Stimulated activated CD4-positive, alpha-beta T cell treated with anti-CD3 and anti-CD28 coated beads, Interleukin-1b, Interleukin-23, amount 100 ng/mL, for 1 hour (primary cell): Measurements from ENCODE around the gene PRKCG.
"Not testable (repeated sequence)": the region's sequence is repeated elsewhere in the genome, so short reads cannot be mapped to it uniquely, and the experiment has no call there.

Source experiments
- DNase-seq, 2 donors: peaks; one replicate each; pipeline ENCODE4 v3.0.0-alpha.2; 2020; ENCODE audit warnings: low read depth in 2 of 2

Gene PRKCG

DNA sequence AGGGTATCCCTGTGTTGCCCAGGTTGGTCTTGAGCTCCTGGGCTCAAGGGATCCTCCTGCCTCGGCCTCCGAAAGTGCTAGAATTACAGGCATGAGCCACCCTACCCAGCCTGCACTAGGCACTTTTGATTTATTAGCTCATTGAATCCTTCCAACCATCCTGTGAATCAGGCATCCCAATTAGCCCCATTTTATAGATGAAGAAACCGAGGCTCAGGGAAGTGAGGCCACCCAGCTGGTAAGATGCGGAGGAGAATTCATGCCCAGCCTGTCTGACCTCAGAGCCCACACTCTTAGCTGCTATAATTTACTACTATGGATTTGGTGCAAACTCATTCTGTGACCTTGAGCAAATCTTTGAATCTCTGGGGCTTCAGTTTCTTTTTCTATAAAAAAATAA, 62.9 kb downstream of the PRKCG start:
- DNase-seq: no peak

DNA sequence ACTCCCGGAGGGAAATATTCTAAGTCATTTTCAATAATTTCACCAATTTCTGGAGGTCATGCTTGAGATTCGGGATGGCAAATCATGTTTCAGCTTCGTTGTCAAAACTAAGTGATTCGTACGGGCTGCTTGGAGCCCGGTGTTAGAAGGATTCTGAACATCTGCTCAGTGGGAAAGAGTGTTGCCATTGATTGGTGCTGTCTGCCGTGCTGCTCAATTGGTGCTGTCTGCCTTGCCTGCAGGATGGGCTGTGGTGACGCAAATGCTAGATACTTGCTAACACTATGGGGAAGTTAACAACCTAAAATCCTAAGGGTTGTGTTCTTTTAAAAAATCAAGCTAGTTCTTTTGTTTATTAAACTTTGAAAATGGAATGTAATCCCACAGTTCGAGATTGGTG, 63.4 kb downstream of the PRKCG start:
- DNase-seq: no peak

DNA sequence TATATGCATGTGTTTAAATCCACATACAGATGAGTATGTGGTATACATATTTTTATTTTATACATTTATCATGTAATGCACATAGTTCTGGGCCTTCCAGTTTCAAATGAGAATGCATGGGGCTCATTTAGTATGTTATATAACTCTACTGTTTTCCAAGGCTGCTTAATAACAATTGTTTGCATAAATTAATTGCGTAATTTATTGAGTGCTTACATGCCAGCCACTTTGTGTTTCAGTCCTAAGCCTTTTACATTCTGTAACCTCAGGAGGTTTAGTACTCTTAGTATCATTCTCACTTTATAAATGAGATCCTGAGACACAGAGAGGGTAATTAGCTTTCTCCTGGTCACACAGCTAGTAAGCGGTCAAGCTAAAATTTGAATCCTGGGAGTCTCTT, 64.0 kb downstream of the PRKCG start:
- DNase-seq: no peak

DNA sequence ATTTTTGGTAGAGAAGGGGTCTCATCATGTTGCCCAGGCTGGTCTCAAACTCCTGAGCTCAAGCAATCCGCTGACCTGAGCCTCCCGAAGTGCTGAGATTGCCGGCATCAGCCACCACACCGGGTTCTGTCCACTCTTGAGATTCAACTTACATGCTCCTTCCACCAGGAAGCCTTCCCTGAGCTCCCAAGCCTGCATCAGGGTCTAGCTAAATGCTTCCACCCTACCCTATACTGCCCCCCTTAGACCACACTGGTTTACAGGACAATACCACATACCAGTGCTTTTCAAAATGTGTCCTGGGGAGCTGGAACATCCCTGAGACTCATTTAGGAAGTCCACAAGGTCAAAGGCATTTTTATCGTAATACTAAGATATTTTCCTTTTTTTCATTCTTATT, 65.6 kb downstream of the PRKCG start:
- no peak for DNase-seq

DNA sequence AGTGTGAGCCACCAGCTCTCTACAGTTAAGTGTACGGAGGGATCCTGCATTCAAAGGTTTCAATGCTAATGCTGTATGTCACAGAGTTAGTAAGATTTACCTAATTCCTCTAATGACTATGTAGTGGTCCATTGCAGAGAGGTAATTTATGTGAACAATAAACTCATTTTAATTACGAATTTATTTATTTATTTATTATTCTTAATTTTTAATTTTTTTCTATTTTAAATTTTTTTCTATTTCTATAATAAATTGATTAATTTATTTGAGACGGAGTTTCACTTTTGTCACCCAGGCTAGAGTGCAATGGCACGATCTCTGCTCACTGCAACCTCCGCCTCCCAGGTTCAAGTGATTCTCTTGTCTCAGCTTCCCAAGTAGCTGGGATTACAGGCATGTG, 66.6 kb downstream of the PRKCG start:
- DNase-seq: not testable (repeated sequence)

DNA sequence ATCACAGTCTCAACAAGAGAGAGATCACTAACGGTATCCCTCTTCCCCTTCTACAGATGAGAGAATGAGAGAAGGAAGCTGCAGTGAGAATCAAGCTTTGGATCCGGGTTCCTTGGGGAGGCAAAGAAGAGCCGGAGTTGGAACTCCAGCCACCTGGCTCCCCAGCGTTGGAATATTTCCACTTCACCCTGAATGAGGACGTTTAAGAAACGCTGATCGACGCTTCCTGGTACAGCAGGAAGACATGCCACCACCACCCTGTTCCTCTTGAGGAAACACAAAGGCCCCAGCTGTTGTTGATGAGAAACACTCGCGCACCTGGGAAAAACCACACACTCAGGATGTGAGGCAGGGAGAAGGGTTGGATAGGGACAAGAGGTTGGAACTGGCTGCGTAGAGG, 69.4 kb downstream of the PRKCG start:
- DNase-seq: no peak

DNA sequence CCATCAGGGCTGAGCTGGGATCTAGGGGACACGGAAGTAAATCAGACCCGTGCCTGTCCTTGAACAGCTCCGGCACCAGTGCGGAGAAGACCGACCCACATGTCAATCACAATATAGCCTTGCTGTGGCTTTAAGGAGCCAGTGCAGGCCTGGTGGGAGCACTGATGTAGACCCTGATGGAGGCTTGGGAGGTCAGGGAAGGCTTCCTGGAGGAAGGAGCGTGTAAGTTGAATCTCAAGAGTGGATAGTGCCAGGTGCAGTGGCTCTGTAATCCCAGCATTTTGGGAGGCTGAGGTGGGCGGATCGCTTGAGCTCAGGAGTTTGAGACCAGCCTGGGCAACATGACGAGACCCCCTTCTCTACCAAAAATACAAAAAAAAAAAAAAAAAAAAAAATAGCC, 70.0 kb downstream of the PRKCG start:
- no peak for DNase-seq

DNA sequence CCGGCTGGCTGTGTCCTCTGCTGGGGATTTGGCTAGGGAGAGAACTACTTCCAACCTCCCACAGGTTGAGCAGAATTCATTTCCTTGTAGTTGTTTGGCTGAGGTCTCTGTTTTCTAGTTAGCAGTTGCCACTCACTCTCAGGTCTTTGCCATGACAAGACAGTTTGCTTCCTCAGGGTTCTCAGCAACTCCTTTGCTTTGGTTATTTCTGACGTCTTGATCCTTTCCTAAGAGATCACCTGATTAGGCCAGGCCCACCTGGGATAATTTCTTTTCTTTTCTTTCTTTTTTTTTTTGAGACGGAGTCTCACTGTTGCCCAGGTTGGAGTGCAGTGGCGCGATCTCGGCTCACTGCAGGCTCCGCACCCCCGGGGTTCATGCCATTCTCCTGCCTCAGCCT, 71.4 kb downstream of the PRKCG start:
- DNase-seq: no peak
